Subcutaneous adipose tissue (tissue), 4 donors: ENCODE results near the gene REXO4. TPM values are rescaled to one million over a fixed set of nuclear protein-coding genes. Genes with fewer than 3 reads are reported as not detected.

Experiments used
- CTCF ChIP-seq: fragments of 450-650 bp; IDR thresholded peaks from one replicate; pipeline ENCODE4 v1.5.1; 2016; ENCODE audit warnings: low read depth, mild to moderate bottlenecking, control low read depth, antibody characterized with exemption, moderate library complexity
- total RNA-seq, 4 donors: library from RNA; depleted of rRNA; stranded (reverse); fragments of >200 nt; gene quantifications; one replicate each; pipeline ENCODE4 v1.1.0, GENCODE V29; 2016

Gene REXO4
- total RNA-seq, 4 donors from 2014 or later = 11.6 to 17.0 (median 16.6) TPM

DNA sequence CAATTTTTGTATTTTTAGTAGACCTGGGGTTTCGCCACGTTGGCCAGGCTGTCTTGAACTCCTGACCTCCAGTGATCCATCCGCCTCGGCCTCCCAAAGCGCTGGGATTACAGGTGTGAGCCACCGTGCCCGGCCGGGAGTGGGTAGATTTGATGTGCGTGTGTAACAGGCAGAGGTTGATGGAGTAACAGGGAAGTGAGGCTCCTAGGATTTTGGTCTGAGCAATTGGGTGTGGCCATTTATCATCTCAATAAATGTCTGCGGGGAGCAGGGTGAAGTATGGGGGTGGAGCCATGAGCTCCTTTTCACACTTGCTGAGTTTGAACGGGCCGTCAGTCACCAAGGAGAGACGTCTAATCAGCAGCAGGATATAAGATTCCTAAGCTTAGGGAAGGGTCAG, 1.2 kb upstream of the REXO4 start:
- no peak for TF ChIP-seq CTCF

- TF ChIP-seq CTCF = no peak
Observed at GRCh38 chr9:133415170-133415569, 2.6 kb downstream of the REXO4 start.

DNA sequence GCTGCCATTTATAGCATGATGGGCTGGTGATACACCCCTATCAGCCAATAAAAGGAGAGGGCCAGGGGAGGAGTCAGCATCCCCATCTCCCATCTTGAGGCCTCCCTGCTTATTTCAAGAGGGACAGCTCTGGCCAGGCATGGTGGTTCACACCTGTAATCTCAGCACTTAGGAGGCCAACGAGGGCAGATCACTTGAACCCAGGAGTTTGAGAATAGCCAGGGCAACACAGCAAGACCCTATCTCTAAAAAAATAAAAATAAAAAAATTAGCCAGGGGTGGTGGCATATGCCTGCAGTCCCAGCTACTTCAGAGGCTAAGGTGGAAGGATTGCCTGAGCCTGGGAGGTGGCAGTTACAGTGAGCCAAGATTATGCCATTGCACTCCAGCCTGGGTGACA, 9.8 kb downstream of the REXO4 start:
- no peak for TF ChIP-seq CTCF

DNA sequence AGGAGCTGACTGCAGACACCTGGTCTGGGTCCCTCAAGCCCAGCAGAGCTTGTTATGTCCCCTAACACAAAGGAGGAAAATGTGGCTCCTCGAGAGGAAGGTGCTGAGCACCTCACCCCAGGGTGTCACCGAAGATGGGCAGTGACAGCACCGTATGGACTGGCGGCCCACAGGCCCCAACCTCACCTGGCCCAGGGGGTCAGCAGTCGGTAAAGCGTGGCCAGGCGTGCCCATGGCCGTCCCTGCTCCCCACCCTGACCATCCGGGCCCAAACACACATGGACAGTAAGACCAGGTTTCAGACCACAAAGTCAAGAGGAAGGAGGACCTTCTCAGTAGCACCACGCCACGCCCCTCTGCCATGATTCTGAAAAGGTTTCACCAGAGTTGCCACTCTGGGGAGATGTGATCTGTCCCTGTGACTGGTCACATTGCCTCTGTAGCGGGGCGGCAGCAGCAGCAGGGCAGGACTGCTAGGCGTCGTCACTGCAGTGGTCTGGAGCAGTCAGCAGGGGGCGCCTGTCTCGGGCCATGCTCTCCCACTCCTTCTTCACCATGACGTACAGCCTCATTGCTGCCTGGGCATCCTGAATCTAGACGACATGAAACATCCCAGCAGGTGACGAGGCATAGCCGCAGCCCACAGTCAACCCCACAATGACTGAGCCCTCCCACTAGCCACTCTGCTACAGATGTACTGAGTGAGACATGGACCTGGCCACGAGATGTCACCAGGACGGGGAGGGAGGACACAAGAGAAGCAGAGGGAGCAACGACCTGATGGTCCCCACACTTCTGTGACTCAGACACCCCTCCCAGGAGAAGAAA, 11.1 kb downstream of the REXO4 start:
- no peak for TF ChIP-seq CTCF

DNA sequence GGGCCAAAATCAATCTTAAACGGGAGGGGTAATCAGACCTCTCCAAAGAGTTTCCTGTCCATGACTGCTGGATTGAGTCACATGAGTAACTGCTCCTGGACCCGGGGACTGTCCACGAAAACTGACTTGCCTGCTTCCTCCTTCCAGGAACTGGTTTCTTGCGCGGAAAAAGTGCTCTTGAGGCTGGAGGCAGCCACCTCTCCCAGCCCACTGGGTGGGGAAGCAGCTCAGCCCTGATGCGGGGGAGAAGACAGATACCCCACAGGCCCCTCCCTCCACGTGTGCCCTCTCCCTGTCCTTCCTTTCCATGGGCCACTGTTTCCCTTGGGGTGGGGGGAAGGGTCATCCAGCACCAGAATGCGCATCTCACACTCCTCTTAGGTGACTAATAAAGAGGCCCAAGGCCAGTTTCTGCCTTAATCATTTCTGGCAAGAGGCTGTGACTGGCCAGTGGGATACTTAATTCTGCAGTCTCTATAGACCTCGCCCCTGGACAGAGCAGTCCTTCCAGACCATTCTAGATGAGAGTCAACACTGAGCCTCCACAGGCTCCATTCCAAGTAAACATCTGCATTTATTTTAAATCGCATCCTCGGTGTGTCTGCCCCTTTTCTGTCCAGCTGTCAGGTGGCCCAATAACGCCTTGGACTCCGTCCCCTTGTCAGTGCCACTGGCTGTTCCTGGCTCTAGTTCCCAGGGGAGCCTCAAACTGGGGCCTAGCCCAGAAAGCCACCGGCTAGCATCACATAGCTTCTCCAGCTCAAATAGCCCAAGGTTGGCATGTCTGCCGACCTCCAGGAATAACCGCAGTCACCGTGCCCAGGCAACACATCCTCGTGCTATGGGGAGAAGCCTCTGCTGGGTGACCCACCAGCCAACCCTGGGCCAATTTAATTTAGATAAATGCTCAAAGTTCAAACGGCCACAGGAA, 12.0 kb downstream of the REXO4 start:
- TF ChIP-seq CTCF = no peak

GRCh38 chr9:133404454-133405002, 13.3 kb downstream of the REXO4 start:
- TF ChIP-seq CTCF = no peak
